ENCODE data around the gene YTHDC2.

Gene YTHDC2

GRCh38 chr5:113614191-113614590 lies 100.7 kb downstream of the YTHDC2 start:
- Histone ChIP-seq H3K27ac (ENCODE audit: insufficient read depth, low read length, poor library complexity, severe bottlenecking) (no peak overlapping the region), H3K27me3 (replicated peaks; ENCODE audit: control insufficient read depth, insufficient read depth, low read length, poor library complexity, severe bottlenecking) (no peaks in the 10 kb centered on the region), H3K36me3 (ENCODE audit: control insufficient read depth, insufficient read depth, low read length) (no peaks in the 10 kb centered on the region), H3K4me3 (ENCODE audit: insufficient read depth, low read depth, low read length, poor library complexity, severe bottlenecking) (no peak overlapping the region), H3K4me1 (ENCODE audit: control insufficient read depth, insufficient read depth, low read length, poor library complexity, severe bottlenecking) (no peaks in the 10 kb centered on the region), H3K9me3 (ENCODE audit: control insufficient read depth, low read length) (no peaks in the 10 kb centered on the region)
- DNase-seq: no peak

GRCh38 chr5:113615708-113616107 lies 102.2 kb downstream of the YTHDC2 start:
- no peak overlapping the region for H3K27ac ChIP-seq (ENCODE audit: insufficient read depth, low read length, poor library complexity, severe bottlenecking)
- no peaks in the 10 kb centered on the region for H3K27me3 ChIP-seq (replicated peaks; ENCODE audit: control insufficient read depth, insufficient read depth, low read length, poor library complexity, severe bottlenecking)
- no peak for DNase-seq
- H3K36me3 ChIP-seq (ENCODE audit: control insufficient read depth, insufficient read depth, low read length): no peaks in the 10 kb centered on the region
- no peaks in the 10 kb centered on the region for H3K9me3 ChIP-seq (ENCODE audit: control insufficient read depth, low read length)
- no peak overlapping the region for H3K4me3 ChIP-seq (ENCODE audit: insufficient read depth, low read depth, low read length, poor library complexity, severe bottlenecking)
- H3K4me1 ChIP-seq (ENCODE audit: control insufficient read depth, insufficient read depth, low read length, poor library complexity, severe bottlenecking): no peaks in the 10 kb centered on the region

DNA sequence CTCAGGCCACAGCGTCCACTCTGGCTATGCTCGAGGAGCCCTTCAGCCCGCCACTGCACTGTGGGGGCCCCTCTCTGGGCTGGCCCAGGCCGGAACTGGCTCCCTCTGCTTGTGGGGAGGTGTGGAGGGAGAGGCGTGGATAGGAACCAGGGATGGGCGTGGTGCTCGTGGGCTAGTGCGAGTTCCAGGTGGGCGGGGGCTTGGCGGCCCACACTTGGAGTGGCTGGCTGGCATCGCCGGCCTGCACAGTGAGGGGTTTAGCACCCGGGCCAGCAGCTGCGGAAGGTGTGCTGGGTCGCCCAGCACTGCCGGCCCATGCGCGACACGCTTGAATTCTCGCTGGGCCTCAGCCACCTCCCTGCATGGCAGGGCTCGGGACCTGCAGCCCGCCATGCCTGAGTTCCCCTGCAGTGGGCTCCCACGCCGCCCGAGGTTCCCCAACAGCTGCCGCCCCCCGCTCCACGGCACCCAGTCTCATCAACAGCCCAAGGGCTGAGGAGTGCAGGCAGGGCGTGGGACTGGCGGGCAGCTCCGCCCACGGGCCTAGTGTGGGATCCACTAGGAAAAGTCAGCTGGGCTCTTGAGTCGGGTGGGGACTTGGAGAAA lies 103.8 kb downstream of the YTHDC2 start:
- Histone ChIP-seq H3K27me3 (replicated peaks; ENCODE audit: control insufficient read depth, insufficient read depth, low read length, poor library complexity, severe bottlenecking) (no peaks in the 10 kb centered on the region), H3K4me1 (ENCODE audit: control insufficient read depth, insufficient read depth, low read length, poor library complexity, severe bottlenecking) (no peaks in the 10 kb centered on the region), H3K27ac (ENCODE audit: insufficient read depth, low read length, poor library complexity, severe bottlenecking) (no peak overlapping the region), H3K36me3 (ENCODE audit: control insufficient read depth, insufficient read depth, low read length) (no peaks in the 10 kb centered on the region), H3K9me3 (ENCODE audit: control insufficient read depth, low read length) (no peaks in the 10 kb centered on the region), H3K4me3 (ENCODE audit: insufficient read depth, low read depth, low read length, poor library complexity, severe bottlenecking) (no peak overlapping the region)
- no peak for DNase-seq

DNA sequence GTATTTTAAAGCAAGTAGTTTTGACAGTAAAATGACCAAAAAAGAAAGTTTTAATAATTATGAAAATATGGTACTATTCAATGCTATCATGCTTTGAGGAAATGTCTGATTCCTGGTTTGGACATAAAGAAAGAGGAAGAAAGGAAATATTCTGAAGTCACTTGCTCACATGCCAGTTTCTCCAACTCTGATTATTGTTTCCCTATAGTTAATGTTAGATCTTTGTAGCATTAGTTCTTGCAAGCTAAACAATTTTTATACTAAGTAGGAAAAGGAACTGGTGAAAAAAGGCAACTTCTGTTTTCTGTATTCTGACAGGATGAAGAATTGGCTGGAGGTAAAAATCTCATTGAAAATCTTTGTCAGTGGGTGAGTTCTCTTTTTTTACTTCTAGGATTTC lies 119.5 kb downstream of the YTHDC2 start:
- no peaks in the 10 kb centered on the region for H3K9me3 ChIP-seq (ENCODE audit: control insufficient read depth, low read length)
- DNase-seq: no peak

GRCh38 chr5:113634957-113635356 lies 121.5 kb downstream of the YTHDC2 start:
- DNase-seq: no peak
- Histone ChIP-seq H3K27ac (ENCODE audit: insufficient read depth, low read length, poor library complexity, severe bottlenecking) (no peak overlapping the region), H3K4me1 (ENCODE audit: control insufficient read depth, insufficient read depth, low read length, poor library complexity, severe bottlenecking) (no peaks in the 10 kb centered on the region), H3K9me3 (ENCODE audit: control insufficient read depth, low read length) (no peaks in the 10 kb centered on the region), H3K27me3 (replicated peaks; ENCODE audit: control insufficient read depth, insufficient read depth, low read length, poor library complexity, severe bottlenecking) (no peaks in the 10 kb centered on the region), H3K36me3 (ENCODE audit: control insufficient read depth, insufficient read depth, low read length) (no peaks in the 10 kb centered on the region), H3K4me3 (ENCODE audit: insufficient read depth, low read depth, low read length, poor library complexity, severe bottlenecking) (no peak overlapping the region)

More for the DNA sequence above, 119.5 kb downstream of the YTHDC2 start:
- Histone ChIP-seq H3K4me3 (ENCODE audit: insufficient read depth, low read depth, low read length, poor library complexity, severe bottlenecking) (no peak overlapping the region), H3K4me1 (ENCODE audit: control insufficient read depth, insufficient read depth, low read length, poor library complexity, severe bottlenecking) (no peaks in the 10 kb centered on the region), H3K27me3 (replicated peaks; ENCODE audit: control insufficient read depth, insufficient read depth, low read length, poor library complexity, severe bottlenecking) (no peaks in the 10 kb centered on the region), H3K36me3 (ENCODE audit: control insufficient read depth, insufficient read depth, low read length) (no peaks in the 10 kb centered on the region), H3K27ac (ENCODE audit: insufficient read depth, low read length, poor library complexity, severe bottlenecking) (no peak overlapping the region)

- H3K27me3 ChIP-seq (replicated peaks; ENCODE audit: control insufficient read depth, insufficient read depth, low read length, poor library complexity, severe bottlenecking): no peaks in the 10 kb centered on the region
These were observed 128.2 kb downstream of the YTHDC2 start for GRCh38 chr5:113641715-113642114.

More at GRCh38 chr5:113641715-113642114, 128.2 kb downstream of the YTHDC2 start:
- Histone ChIP-seq H3K4me1 (ENCODE audit: control insufficient read depth, insufficient read depth, low read length, poor library complexity, severe bottlenecking) (no peaks in the 10 kb centered on the region), H3K36me3 (ENCODE audit: control insufficient read depth, insufficient read depth, low read length) (no peaks in the 10 kb centered on the region), H3K4me3 (ENCODE audit: insufficient read depth, low read depth, low read length, poor library complexity, severe bottlenecking) (no peak overlapping the region), H3K27ac (ENCODE audit: insufficient read depth, low read length, poor library complexity, severe bottlenecking) (no peak overlapping the region), H3K9me3 (ENCODE audit: control insufficient read depth, low read length) (no peaks in the 10 kb centered on the region)
- no peak for DNase-seq

Measured in effector memory CD4-positive, alpha-beta T cell (primary cell).